IMR-90 (cell line): ENCODE measurements around the gene NEU1. TPM values are rescaled to one million over a fixed set of nuclear protein-coding genes. Genes with fewer than 3 reads are reported as not detected.

Experiments used
- ATAC-seq: fragments of 200-7000 bp; cut with Tn5 transposase; 2 replicates; pipeline ENCODE4 v1.9.1; 2020; ENCODE audit warnings: low read depth, mild to moderate bottlenecking, moderate library complexity
- BruUV-seq: library from RNA; stranded (reverse); fragments of 400-500 nt; replicated peaks from 2 replicates; lab custom pipeline; 2021; lab: Mats Ljungman, UMichigan
- CTCF ChIA-PET: fragments of 300-600 bp; formaldehyde crosslinking; extraction: SDS; loops from one replicate; lab custom pipeline; 2021; ENCODE audit warnings: antibody characterized with exemption; lab: Yijun Ruan, JAX
- POLR2A ChIA-PET: fragments of 300-600 bp; sonication (Branson Sonifier 250); formaldehyde crosslinking; loops from one replicate; lab custom pipeline; 2022; ENCODE audit warnings: antibody characterized with exemption; ENCODE audit not compliant: unreplicated experiment; lab: Charles Lee
- DNase-seq: peaks from one replicate; pipeline ENCODE4 v3.0.0; 2013
- H2AFZ ChIP-seq: replicated peaks from 2 replicates; pipeline ENCODE3; 2013; ENCODE audit warnings: low read length, mild to moderate bottlenecking; ENCODE audit not compliant: poor library complexity
- H2AK5ac ChIP-seq: 2 replicates; pipeline ENCODE4 v1.6.1; 2013; ENCODE audit warnings: low read depth, low read length, inconsistent platforms
- H2AK9ac ChIP-seq: replicated peaks from 2 replicates; pipeline ENCODE3; 2013; ENCODE audit warnings: mild to moderate bottlenecking, low read depth, low read length, moderate library complexity; ENCODE audit not compliant: poor library complexity
- H2BK120ac ChIP-seq: 2 replicates; pipeline ENCODE4 v1.6.1; 2013; ENCODE audit warnings: low read depth, low read length, inconsistent platforms
- H2BK15ac ChIP-seq: 3 replicates; pipeline ENCODE4 v1.6.1; 2013; ENCODE audit warnings: low read depth, low read length, inconsistent platforms
- H2BK20ac ChIP-seq: 2 replicates; pipeline ENCODE4 v1.6.1; 2013; ENCODE audit warnings: low read depth, mild to moderate bottlenecking, inconsistent platforms, low read length, moderate library complexity
- H2BK5ac ChIP-seq: 2 replicates; pipeline ENCODE4 v1.6.1; 2013; ENCODE audit warnings: mild to moderate bottlenecking, low read depth, low read length, inconsistent platforms; ENCODE audit not compliant: poor library complexity, severe bottlenecking
- H3K14ac ChIP-seq: replicated peaks from 2 replicates; pipeline ENCODE4 v1.6.1; 2013; ENCODE audit warnings: low read depth, low read length, inconsistent platforms
- H3K18ac ChIP-seq: 2 replicates; pipeline ENCODE4 v1.6.1; 2013; ENCODE audit warnings: low read depth, low read length, control low read depth
- H3K23ac ChIP-seq: 2 replicates; pipeline ENCODE4 v1.6.1; 2013; ENCODE audit warnings: low read depth, low read length, inconsistent platforms
- H3K27ac ChIP-seq: 2 replicates; pipeline ENCODE4 v1.5.1; 2013; ENCODE audit warnings: mild to moderate bottlenecking, control low read depth, low read length; ENCODE audit not compliant: insufficient read depth
- H3K27me3 ChIP-seq: 2 replicates; pipeline ENCODE4 v1.6.1; 2013; ENCODE audit warnings: low read length; ENCODE audit not compliant: control insufficient read depth, insufficient read depth
- H3K36me3 ChIP-seq: 2 replicates; pipeline ENCODE4 v1.6.1; 2013; ENCODE audit warnings: low read length, mixed read lengths; ENCODE audit not compliant: control insufficient read depth, insufficient read depth
- H3K4ac ChIP-seq: 2 replicates; pipeline ENCODE4 v1.6.1; 2013; ENCODE audit warnings: low read depth, low read length, inconsistent platforms
- H3K4me1 ChIP-seq: 2 replicates; pipeline ENCODE4 v1.6.1; 2013; ENCODE audit warnings: low read length, mixed read lengths; ENCODE audit not compliant: control insufficient read depth, insufficient read depth
- H3K4me2 ChIP-seq: 2 replicates; pipeline ENCODE4 v1.6.1; 2013; ENCODE audit warnings: low read depth, mild to moderate bottlenecking, control low read depth, low read length, moderate library complexity
- H3K4me3 ChIP-seq: 2 replicates; pipeline ENCODE4 v1.5.1; 2013; ENCODE audit warnings: low read depth, mild to moderate bottlenecking, control low read depth, low read length, moderate library complexity; ENCODE audit not compliant: insufficient read depth
- H3K56ac ChIP-seq: 2 replicates; pipeline ENCODE4 v1.6.1; 2013; ENCODE audit warnings: low read length, inconsistent platforms; ENCODE audit not compliant: insufficient read depth; ENCODE audit errors: extremely low read depth
- H3K79me1 ChIP-seq, 2 experiments: 2 replicates each; pipeline ENCODE4 v1.6.1; 2013; ENCODE audit warnings: low read length in 2 of 2, inconsistent platforms in 1 of 2, low read depth in 1 of 2
- H3K9ac ChIP-seq: 2 replicates; pipeline ENCODE4 v1.6.1; 2013; ENCODE audit warnings: low read depth, low read length, control low read depth
- H3K9me1 ChIP-seq: 2 replicates; pipeline ENCODE4 v1.6.1; 2013; ENCODE audit warnings: low read length, inconsistent platforms; ENCODE audit not compliant: insufficient read depth
- H3K9me3 ChIP-seq: 2 replicates; pipeline ENCODE4 v1.6.1; 2013; ENCODE audit warnings: low read length; ENCODE audit not compliant: control insufficient read depth, insufficient read depth
- H4K20me1 ChIP-seq: 2 replicates; pipeline ENCODE4 v1.6.1; 2013; ENCODE audit warnings: low read length, inconsistent platforms; ENCODE audit not compliant: insufficient read depth
- H4K5ac ChIP-seq: 2 replicates; pipeline ENCODE4 v1.6.1; 2013; ENCODE audit warnings: mild to moderate bottlenecking, low read depth, low read length, control low read depth
- H4K8ac ChIP-seq, 2 experiments: 2 replicates each; pipeline ENCODE4 v1.6.1; 2013; ENCODE audit warnings: low read depth in 2 of 2, low read length in 2 of 2, control low read depth in 1 of 2, inconsistent platforms in 1 of 2
- H4K91ac ChIP-seq: 2 replicates; pipeline ENCODE4 v1.6.1; 2013; ENCODE audit warnings: low read depth, low read length, inconsistent platforms; ENCODE audit not compliant: insufficient read depth
- BHLHE40 ChIP-seq: fragments of 150-350 bp; IDR thresholded peaks from 2 replicates; pipeline ENCODE4 v1.6.1; 2016; ENCODE audit warnings: mild to moderate bottlenecking, low read depth, low read length
- CEBPB ChIP-seq: IDR thresholded peaks from 2 replicates; pipeline ENCODE4 v1.6.1; 2012; ENCODE audit warnings: low read depth, low read length, improper control_type of control experiment
- CHD1 ChIP-seq: IDR thresholded peaks from 2 replicates; pipeline ENCODE4 v1.6.1; 2012; ENCODE audit warnings: low read depth, low read length, improper control_type of control experiment
- FOS ChIP-seq: fragments of 150-350 bp; IDR thresholded peaks from 2 replicates; pipeline ENCODE4 v1.6.1; 2016; ENCODE audit warnings: low read depth, low read length
- MAFK ChIP-seq: IDR thresholded peaks from 2 replicates; pipeline ENCODE4 v1.6.1; 2012; ENCODE audit warnings: low read depth, low read length, improper control_type of control experiment
- MAZ ChIP-seq: IDR thresholded peaks from 2 replicates; pipeline ENCODE4 v1.6.1; 2012; ENCODE audit warnings: low read depth, mild to moderate bottlenecking, low read length, improper control_type of control experiment, moderate library complexity, borderline replicate concordance
- MXI1 ChIP-seq: IDR thresholded peaks from 2 replicates; pipeline ENCODE4 v1.6.1; 2012; ENCODE audit warnings: low read depth, mild to moderate bottlenecking, low read length, moderate library complexity, borderline replicate concordance
- NFE2L2 ChIP-seq: fragments of 150-350 bp; IDR thresholded peaks from 2 replicates; pipeline ENCODE4 v1.6.1; 2016; ENCODE audit warnings: low read depth, mild to moderate bottlenecking, low read length
- POLR2A ChIP-seq: IDR thresholded peaks from 2 replicates; pipeline ENCODE4 v1.6.1; 2012; ENCODE audit warnings: mild to moderate bottlenecking, low read depth, low read length
- RAD21 ChIP-seq: IDR thresholded peaks from 2 replicates; pipeline ENCODE4 v1.6.1; 2012; ENCODE audit warnings: low read length, improper control_type of control experiment
- RCOR1 ChIP-seq: IDR thresholded peaks from 2 replicates; pipeline ENCODE4 v1.6.1; 2012; ENCODE audit warnings: mild to moderate bottlenecking, low read length, improper control_type of control experiment; ENCODE audit not compliant: insufficient replicate concordance
- RFX5 ChIP-seq: IDR thresholded peaks from 2 replicates; pipeline ENCODE4 v1.8.0; 2012; ENCODE audit warnings: low read depth, mild to moderate bottlenecking, low read length, moderate library complexity
- SMC3 ChIP-seq: fragments of 150-350 bp; IDR thresholded peaks from 2 replicates; pipeline ENCODE4 v1.6.1; 2016; ENCODE audit warnings: low read depth, mild to moderate bottlenecking, antibody characterized with exemption, low read length, moderate library complexity
- WGBS, 2 experiments: methylation state at CpG; one replicate each; pipeline versions ENCODE4 v1.1.5 to v1.1.7; 2013; ENCODE audit warnings: missing lambda C conversion rate in 2 of 2; ENCODE audit not compliant: insufficient read length in 1 of 2; ENCODE audit errors: extremely low coverage in 2 of 2; 5-methylcytosine and 5-hydroxymethylcytosine counted together
- dilution Hi-C: fragments of 300-500 bp; cut with HindIII; formaldehyde crosslinking; loops from one replicate; pipeline ENCODE4 v1.14.3; 2018; ENCODE audit warnings: low sequenced_read_pairs; ENCODE audit not compliant: unreplicated experiment
- in situ Hi-C: fragments of 300-500 bp; cut with MboI; formaldehyde crosslinking; loops from 3 replicates; pipeline ENCODE4 v1.14.3; 2019; ENCODE audit warnings: low sequenced_read_pairs, inconsistent platforms, mixed read lengths
- intact Hi-C: fragments of 100-400 bp; cut with micrococcal nuclease; formaldehyde crosslinking; loops from 2 replicates; pipeline ENCODE4 v1.10.0; 2022
- polyA plus RNA-seq, 3 experiments: library from polyadenylated mRNA; depleted of rRNA; stranded (reverse); fragments of >200 nt; gene quantifications; 2 replicates each; pipeline ENCODE4 v1.2.3, GENCODE V29; 2012; ENCODE audit warnings: low replicate concordance in 1 of 3
- total RNA-seq: library from RNA; depleted of rRNA; stranded (reverse); fragments of >200 nt; gene quantifications from 2 replicates; pipeline ENCODE4 v1.2.3, GENCODE V29; 2012
- TF ChIP-seq, protein P1 (sequence below): fragments of 150-350 bp; IDR thresholded peaks from 2 replicates; pipeline ENCODE4 v1.6.1; 2016; ENCODE audit warnings: low read depth, mild to moderate bottlenecking, low read length, moderate library complexity, borderline replicate concordance
- TF ChIP-seq, protein P2 (sequence below): conservative IDR thresholded peaks from 2 replicates; pipeline ENCODE4 v1.5.1; 2012; ENCODE audit warnings: mild to moderate bottlenecking, low read depth, low read length, improper control_type of control experiment
- TF ChIP-seq, protein P3 (sequence below): fragments of 150-350 bp; IDR thresholded peaks from 2 replicates; pipeline ENCODE4 v1.6.1; 2017; ENCODE audit warnings: mild to moderate bottlenecking, antibody characterized with exemption, low read length, low read depth

NEU1 gene
- total and polyA plus RNA-seq, 2 of the 4 experiments (the other 2 are of a cell fraction), result 28.5 to 36.2 TPM

DNA sequence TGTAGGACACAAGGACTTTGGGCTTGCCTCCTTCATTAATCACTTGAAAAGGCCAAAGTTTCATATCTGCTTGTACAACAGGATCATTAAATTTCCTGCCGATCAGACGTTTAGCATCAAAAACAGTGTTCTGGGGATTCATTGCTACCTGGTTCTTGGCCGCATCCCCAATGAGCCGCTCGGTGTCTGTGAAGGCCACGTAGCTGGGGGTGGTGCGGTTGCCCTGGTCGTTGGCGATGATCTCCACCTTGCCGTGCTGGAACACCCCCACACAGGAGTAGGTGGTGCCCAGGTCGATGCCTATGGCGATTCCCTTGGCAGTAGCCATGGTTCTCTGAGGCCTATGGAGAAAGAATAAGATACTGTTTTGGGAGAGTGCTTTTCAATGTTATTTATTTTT lies 51.0 kb downstream of the NEU1 start:
- TF ChIP-seq, protein P1, sequence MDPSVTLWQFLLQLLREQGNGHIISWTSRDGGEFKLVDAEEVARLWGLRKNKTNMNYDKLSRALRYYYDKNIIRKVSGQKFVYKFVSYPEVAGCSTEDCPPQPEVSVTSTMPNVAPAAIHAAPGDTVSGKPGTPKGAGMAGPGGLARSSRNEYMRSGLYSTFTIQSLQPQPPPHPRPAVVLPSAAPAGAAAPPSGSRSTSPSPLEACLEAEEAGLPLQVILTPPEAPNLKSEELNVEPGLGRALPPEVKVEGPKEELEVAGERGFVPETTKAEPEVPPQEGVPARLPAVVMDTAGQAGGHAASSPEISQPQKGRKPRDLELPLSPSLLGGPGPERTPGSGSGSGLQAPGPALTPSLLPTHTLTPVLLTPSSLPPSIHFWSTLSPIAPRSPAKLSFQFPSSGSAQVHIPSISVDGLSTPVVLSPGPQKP, result no peak
- TF ChIP-seq MXI1 (no peak), SMC3 (no peak), MAZ (no peak), RFX5 (no peak), POLR2A (no peak), NFE2L2 (no peak), CEBPB (no peak), CHD1 (no peak), FOS (no peak), RAD21 (no peak), RCOR1 (no peak), MAFK (no peak), BHLHE40 (no peak)
- TF ChIP-seq, protein P2, sequence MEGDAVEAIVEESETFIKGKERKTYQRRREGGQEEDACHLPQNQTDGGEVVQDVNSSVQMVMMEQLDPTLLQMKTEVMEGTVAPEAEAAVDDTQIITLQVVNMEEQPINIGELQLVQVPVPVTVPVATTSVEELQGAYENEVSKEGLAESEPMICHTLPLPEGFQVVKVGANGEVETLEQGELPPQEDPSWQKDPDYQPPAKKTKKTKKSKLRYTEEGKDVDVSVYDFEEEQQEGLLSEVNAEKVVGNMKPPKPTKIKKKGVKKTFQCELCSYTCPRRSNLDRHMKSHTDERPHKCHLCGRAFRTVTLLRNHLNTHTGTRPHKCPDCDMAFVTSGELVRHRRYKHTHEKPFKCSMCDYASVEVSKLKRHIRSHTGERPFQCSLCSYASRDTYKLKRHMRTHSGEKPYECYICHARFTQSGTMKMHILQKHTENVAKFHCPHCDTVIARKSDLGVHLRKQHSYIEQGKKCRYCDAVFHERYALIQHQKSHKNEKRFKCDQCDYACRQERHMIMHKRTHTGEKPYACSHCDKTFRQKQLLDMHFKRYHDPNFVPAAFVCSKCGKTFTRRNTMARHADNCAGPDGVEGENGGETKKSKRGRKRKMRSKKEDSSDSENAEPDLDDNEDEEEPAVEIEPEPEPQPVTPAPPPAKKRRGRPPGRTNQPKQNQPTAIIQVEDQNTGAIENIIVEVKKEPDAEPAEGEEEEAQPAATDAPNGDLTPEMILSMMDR, result no peak
- TF ChIP-seq, protein P3, sequence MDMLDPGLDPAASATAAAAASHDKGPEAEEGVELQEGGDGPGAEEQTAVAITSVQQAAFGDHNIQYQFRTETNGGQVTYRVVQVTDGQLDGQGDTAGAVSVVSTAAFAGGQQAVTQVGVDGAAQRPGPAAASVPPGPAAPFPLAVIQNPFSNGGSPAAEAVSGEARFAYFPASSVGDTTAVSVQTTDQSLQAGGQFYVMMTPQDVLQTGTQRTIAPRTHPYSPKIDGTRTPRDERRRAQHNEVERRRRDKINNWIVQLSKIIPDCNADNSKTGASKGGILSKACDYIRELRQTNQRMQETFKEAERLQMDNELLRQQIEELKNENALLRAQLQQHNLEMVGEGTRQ, result no peak
- Histone ChIP-seq H3K4ac (no peak overlapping the region), H3K9me3 (no peaks in the 10 kb centered on the region), H2BK20ac (no peak overlapping the region), H3K79me1 (peaks cover 4 to 6% of the 10 kb centered on the region in 2 experiments; a peak in 2 of 4 replicates), H3K18ac (no peak overlapping the region), H2AK9ac (no peak overlapping the region), H2BK5ac (no peak overlapping the region), H3K14ac (no peak overlapping the region), H3K9ac (no peak overlapping the region), H4K91ac (no peak overlapping the region), H3K4me1 (peaks cover 3% of the 10 kb centered on the region), H4K5ac (no peak overlapping the region), H3K23ac (no peak overlapping the region), H3K36me3 (no peaks in the 10 kb centered on the region), H4K8ac (no peak overlapping the region), H2BK120ac (no peak overlapping the region), H2BK15ac (no peak overlapping the region), H3K9me1 (no peaks in the 10 kb centered on the region), H3K27ac (no peak overlapping the region), H3K56ac (no peak overlapping the region), H3K27me3 (no peaks in the 10 kb centered on the region), H3K4me3 (no peak overlapping the region), H2AFZ (no peak overlapping the region), H2AK5ac (no peak overlapping the region), H3K4me2 (no peak overlapping the region), H4K20me1 (no peaks in the 10 kb centered on the region; the same call in 1 of the 2 replicates)
- DNase-seq (no peak), ATAC-seq (no peak)
- BruUV-seq, result no TSS peak
- dilution Hi-C loops (no loop called here), in situ Hi-C loops (no loop called here), intact Hi-C loops (no loop called here)
- 88% methylated on average over 2 of the region's 12 CpGs; no CpG with 5 or more reads in 1 of the 2 experiments for WGBS, 2 experiments
- ChIA-PET POLR2A (no interaction called here), CTCF (no interaction called here)
